Urinary bladder (tissue), 4 donors: ENCODE results near the gene PSME1. TPM values are rescaled to one million over a fixed set of nuclear protein-coding genes. Genes with fewer than 3 reads are reported as not detected.

Experiments used
- DNase-seq: peaks from one replicate; pipeline ENCODE4 v3.0.0-alpha.2; 2015; ENCODE audit errors: extremely low spot score
- H3K27ac ChIP-seq: one replicate; pipeline ENCODE4 v1.5.1; 2013; ENCODE audit warnings: low read depth, mild to moderate bottlenecking, moderate library complexity
- H3K36me3 ChIP-seq: one replicate; pipeline ENCODE4 v1.6.1; 2013; ENCODE audit warnings: mild to moderate bottlenecking, moderate library complexity; ENCODE audit not compliant: insufficient read depth
- H3K4me1 ChIP-seq: one replicate; pipeline ENCODE4 v1.6.1; 2013; ENCODE audit warnings: mild to moderate bottlenecking, moderate library complexity; ENCODE audit not compliant: insufficient read depth
- H3K4me3 ChIP-seq: one replicate; pipeline ENCODE4 v1.5.1; 2013; ENCODE audit warnings: low read depth, low read length
- WGBS: extraction: QIAGEN DNeasy Blood & Tissue Kit; methylation state at CpG from one replicate; pipeline ENCODE4 v1.1.7; 2013; 5-methylcytosine and 5-hydroxymethylcytosine counted together
- polyA plus RNA-seq: library from polyadenylated mRNA; stranded (reverse); fragments of 200-250 nt; gene quantifications from one replicate; pipeline ENCODE4 v1.2.3, GENCODE V29; 2013
- total RNA-seq: library from RNA; depleted of rRNA; stranded (reverse); fragments of >200 nt; gene quantifications from one replicate; pipeline ENCODE4 v1.2.3, GENCODE V29; 2014
- donor health status: healthy with polysubstance abuse.
- donor health status: healthy.

The PSME1 gene
- total and polyA plus RNA-seq, 2 donors = 78.0 to 214 TPM

DNA sequence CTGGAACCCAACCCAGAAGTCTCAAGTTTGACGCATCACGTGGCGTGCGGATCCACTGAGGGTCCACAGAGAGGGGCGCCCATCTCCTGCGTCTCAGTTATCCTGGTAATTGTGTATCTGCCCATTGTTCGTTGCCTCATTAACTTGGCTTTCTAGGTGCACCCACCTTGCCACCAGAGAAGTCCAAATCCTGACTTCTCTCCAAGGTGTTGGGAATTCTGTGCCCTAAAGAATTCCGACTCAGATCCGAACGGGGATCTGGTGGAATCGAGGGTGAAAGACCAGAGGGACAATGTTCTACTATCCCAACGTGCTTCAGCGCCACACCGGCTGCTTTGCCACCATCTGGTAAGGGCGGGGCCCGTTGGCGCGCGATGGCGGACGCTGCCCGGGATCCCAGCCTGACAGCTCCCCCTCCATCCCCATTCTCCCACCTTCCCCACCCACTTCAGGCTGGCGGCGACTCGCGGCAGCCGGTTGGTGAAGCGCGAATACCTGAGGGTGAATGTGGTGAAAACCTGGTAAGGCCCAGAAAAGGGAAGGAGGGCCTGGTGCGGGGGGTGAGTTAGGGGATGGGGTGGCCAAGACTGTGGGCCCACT lies 36.4 kb downstream of the PSME1 start:
- DNase-seq = no peak
- Histone ChIP-seq H3K4me1 (no peaks in the 10 kb centered on the region), H3K27ac (no peak overlapping the region), H3K36me3 (no peaks in the 10 kb centered on the region), H3K4me3 (peak overlapping the region; percentile 23)
- 26% methylated on average over 30 of the region's 30 CpGs for WGBS

DNA sequence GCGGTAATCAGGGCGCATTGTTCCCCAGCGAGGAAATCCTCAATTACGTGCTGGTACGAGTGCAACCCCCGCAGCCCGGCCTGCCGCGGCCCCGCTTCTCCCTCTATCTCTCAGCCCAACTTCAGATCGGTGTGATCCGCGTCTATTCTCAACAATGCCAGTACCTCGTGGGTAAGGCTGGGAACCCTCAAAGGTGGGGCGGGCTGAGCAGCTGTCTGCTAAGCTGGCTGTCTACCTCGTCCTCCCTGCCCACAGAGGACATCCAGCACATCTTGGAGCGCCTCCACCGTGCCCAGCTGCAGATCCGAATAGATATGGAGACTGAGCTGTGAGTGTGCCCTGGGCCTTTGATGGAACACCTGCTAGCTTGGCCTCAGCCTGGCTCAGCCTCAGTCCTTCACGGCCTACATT lies 36.9 kb downstream of the PSME1 start:
- H3K27ac ChIP-seq = no peak overlapping the region
- 67% methylated on average over 20 of the region's 20 CpGs for WGBS
- H3K4me1 ChIP-seq = no peaks in the 10 kb centered on the region
- DNase-seq = no peak
- H3K36me3 ChIP-seq = no peaks in the 10 kb centered on the region
- no peak overlapping the region for H3K4me3 ChIP-seq

DNA sequence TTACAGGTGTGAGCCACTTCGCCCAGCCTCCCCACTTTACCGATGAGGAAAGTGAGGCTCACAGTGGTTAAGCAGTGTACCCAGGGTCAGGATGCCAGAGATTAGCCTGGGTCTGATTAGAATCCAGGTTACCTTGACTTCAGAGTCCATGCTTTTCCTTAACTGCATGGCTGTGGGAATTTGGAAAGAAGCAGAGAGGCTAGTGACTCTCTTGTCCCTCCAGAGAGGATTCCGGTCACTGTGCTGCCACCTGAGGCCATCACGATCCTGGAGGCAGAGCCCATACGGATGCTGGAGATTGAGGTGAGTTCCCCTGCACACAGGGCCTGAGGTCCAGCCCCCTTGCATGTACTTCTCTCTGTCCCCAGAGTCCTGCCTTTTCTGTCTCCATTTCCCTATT lies 40.6 kb downstream of the PSME1 start:
- no peak overlapping the region for H3K4me3 ChIP-seq
- H3K4me1 ChIP-seq = no peaks in the 10 kb centered on the region
- WGBS = 96% methylated on average over 5 of the region's 5 CpGs
- no peak overlapping the region for H3K27ac ChIP-seq
- peaks cover 2% of the 10 kb centered on the region for H3K36me3 ChIP-seq
- no peak for DNase-seq

DNA sequence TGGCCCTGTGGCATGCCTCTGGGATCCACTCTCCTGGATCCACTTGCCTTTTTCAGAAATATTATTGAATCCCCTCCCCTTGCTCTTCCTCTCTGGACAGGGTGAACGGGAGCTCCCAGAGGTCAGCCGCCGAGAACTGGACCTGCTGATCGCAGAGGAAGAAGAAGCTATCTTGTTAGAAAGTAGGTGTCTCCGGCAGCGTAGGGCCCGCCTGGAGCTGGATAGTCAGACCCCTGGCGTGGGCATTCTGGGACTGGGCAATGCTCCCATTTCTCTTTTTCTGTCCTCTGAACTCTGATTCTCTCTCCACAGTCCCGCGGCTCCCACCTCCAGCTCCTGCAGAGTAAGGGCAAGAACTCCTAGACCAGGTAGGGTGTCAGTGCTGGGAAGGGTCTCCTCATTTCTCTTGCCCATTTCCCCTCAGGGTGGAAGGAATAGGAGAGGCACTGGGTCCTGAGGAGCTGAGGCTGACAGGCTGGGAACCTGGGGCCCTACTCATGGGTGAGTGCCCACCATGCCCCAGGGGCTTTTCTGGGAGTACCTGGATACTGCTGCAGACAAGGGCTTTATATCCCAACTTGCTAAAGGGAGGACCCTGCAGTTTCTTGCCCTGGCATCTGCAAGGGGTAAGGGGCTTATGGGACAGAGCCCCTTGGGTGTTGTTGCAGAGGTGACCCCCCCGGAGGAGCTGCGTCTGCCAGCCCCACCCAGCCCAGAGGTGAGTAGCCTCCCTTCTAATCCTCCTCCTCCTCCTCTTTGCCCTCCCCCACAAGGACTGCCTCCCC lies 41.2 kb downstream of the PSME1 start:
- no peak for DNase-seq
- Histone ChIP-seq H3K4me1 (no peaks in the 10 kb centered on the region), H3K36me3 (peaks cover 2% of the 10 kb centered on the region), H3K27ac (no peak overlapping the region), H3K4me3 (no peak overlapping the region)
- 88% methylated on average over 12 of the region's 12 CpGs for WGBS

DNA sequence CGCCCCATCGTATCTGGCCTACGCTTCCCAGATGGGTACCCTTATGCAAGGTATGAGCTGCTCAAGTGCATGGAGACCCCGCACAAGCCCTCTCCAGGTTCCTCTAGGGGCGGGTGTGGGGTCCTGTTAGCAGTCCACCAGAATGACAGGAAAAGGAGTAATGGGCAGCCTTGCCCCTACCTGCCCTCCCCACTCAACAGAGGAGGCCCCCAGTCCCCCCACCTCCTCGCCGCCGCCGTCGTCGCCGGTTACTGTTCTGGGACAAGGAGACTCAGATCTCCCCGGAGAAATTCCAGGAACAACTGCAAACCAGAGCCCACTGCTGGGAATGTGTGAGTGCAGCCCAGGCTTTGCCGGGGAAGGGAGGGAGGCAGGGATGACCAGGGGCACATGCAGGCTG lies 41.9 kb downstream of the PSME1 start:
- Histone ChIP-seq H3K36me3 (peaks cover 2% of the 10 kb centered on the region), H3K4me3 (no peak overlapping the region), H3K27ac (no peak overlapping the region), H3K4me1 (no peaks in the 10 kb centered on the region)
- DNase-seq = no peak
- 90% methylated on average over 14 of the region's 14 CpGs for WGBS

DNA sequence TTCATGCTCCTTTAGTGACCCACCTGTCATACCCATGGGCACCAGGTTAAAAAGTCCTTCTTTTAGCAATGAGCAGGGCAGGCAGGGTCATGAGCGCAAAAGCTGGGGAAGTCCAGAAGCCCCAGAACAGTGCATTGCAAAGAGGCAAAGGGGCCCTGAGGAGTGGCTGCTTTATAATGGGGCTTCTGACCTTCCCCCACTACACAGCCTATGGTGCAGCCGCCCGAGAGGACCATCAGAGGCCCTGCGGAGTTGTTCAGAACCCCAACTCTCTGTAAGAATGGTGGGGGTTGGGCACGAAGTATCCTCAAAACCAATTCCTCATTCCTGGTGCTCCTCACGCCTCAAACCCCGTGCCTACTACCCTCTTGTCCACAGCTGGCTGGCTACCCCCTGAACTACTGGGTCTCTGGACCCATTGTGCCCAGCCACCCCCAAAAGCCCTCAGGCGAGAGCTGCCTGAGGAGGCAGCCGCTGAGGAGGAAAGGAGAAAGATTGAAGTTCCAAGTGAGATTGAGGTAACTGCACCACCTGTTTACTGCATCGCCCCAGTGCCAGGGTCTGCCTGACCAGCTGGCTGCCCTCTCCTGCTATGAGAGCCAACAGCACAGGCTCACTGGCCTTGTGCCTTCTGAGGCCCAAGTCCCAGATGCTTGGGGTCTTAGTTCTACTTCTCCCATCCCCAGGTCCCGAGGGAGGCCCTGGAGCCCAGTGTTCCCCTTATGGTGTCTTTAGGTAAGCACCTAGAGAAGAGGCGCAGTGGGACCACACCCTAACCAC lies 42.6 kb downstream of the PSME1 start:
- H3K4me3 ChIP-seq = no peak overlapping the region
- peaks cover 2% of the 10 kb centered on the region for H3K36me3 ChIP-seq
- WGBS = 93% methylated on average over 12 of the region's 12 CpGs
- DNase-seq = no peak
- H3K27ac ChIP-seq = no peak overlapping the region
- H3K4me1 ChIP-seq = no peaks in the 10 kb centered on the region

DNA sequence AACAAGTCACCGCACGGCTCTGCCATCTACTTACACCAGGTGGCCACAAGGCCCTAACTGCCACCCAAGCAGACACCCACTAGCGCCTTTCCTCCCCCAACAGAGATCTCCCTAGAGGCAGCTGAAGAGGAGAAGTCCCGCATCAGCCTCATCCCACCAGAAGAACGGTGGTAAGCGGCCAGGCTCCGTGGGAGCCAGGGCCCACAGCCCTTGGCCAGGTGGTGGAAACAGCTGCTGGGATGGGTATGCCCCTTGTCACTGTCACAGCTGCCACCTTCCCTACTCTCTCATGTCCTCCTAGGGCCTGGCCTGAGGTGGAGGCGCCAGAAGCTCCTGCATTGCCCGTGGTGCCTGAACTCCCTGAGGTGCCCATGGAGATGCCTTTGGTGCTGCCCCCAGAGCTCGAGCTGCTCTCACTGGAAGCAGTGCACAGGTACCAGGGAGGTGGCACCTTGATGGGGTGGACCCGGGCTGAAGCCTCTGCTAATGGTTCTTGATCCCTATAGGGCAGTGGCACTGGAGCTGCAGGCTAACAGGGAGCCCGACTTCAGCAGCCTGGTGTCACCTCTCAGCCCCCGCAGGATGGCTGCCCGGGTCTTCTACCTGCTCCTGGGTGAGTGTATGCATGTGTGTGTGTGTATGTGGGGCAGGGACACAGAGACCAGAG lies 43.4 kb downstream of the PSME1 start:
- 90% methylated on average over 14 of the region's 14 CpGs for WGBS
- Histone ChIP-seq H3K4me3 (no peak overlapping the region), H3K36me3 (peaks cover 2% of the 10 kb centered on the region), H3K4me1 (no peaks in the 10 kb centered on the region), H3K27ac (peak overlapping the region; percentile 41)
- no peak for DNase-seq

DNA sequence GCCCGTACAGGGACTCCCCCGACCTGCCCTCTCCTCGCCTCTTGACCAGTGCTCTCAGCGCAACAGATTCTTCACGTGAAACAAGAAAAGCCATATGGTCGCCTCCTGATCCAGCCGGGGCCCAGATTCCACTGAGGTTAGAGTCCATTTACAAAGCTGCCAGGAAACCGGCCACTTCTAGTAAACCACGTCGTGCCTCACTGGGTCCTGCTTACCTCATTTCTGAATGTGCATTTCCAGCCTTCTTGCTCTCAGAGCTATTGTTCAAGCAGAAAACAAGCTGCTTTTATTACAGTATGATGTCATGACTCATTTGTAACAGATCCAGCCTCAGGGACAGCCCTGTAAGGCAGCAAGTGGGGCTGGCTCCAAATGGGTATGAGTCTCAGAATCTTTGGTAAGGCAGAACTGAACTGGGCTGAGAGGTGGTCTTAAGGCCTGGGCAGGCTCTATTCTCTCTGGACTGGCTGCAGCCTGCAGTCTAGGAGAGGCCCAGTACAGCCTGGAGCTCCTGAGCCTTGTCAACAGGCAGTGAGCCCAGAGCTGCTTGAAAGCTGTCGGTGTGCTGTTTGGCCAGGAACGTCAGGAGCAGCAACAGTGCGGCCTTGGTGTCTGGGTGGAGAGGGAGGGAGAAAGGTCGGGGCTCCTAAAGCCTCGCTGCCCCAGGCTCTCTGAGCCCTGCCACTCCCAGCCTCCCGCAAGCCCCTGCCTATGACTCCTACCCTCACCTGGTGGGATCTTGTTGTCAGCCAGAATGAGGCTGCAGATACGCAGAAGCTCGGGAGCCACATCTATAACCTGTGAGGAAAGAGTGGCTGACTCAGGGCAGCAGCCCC lies 44.2 kb downstream of the PSME1 start:
- 67% methylated on average over 18 of the region's 18 CpGs for WGBS
- Histone ChIP-seq H3K4me3 (no peak overlapping the region), H3K36me3 (peaks cover 2% of the 10 kb centered on the region), H3K27ac (peak overlapping the region; percentile 43), H3K4me1 (no peaks in the 10 kb centered on the region)
- no peak for DNase-seq

DNA sequence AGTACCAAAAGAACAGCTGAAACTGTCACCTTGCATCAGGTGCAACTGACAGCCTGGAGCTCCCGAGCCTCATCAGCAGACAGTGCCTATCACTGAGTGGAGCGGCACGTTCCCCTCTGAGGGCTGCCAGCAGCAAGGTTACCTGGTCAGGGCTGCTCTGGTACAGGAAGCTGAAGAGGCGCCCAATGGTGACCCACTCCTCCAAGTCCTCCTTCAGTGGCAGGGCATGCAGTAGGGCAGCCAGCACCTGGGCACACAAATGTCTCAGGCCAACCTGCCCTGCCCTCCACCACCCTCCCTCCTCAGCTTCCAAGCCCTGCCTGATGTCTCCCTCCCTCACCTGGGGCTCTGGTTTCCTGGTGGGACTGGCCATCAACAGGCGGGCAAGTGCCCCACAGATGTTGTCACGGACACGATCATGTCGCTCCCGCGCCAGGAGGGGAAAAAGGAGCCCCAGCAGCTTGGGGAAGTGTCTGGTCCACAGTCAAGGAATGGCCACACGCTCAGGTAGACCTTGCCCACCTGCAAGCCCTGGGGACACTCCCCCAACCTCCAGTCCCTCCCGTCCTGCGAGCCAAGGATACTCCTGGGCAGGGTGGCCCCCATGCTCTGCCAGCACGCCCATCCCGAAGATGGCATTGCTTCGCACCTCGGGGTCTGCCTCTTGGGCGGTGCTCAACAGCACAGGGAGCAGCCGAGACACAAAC lies 45.5 kb downstream of the PSME1 start:
- Histone ChIP-seq H3K4me3 (no peak overlapping the region), H3K27ac (no peak overlapping the region), H3K4me1 (no peaks in the 10 kb centered on the region), H3K36me3 (peaks cover 2% of the 10 kb centered on the region)
- no peak for DNase-seq
- WGBS = 85% methylated on average over 19 of the region's 19 CpGs

DNA sequence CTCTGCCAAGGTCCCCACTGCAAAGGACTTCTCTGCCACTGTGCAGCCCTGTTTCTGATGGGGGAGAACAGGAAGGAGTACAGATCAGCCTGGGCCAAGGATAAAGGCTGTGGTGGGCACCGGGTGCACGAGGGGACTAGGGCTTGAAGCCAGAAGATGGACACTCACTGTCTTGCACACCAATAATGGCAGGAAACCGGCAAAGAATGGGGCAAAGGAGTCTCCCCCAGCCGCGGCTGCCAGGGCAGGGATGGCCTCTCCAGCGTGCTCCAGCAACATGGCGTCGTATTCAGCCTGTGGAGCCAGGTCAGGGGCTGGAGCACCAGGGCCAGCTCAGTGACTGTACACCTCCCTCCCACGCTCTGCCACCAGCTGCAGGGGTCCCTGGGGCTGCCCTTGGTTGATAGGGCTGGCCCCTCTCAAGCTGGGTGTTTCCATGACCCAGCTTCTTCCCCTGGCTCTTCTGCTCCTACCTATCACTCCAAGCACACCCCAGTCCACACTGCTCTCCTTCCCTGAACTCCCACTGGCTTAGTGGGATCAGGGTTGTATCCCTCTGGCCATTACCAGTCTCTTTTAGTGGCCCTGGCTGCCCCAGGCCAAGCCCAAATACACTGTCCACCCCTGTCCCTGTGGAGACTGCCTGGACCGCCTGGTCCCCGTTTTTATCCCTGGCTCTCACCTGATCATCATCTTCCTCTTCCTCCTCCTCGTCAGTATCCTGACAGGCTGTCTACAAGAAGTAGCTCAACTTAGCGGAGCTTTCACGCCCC lies 46.3 kb downstream of the PSME1 start:
- no peaks in the 10 kb centered on the region for H3K4me1 ChIP-seq
- WGBS = 90% methylated on average over 14 of the region's 14 CpGs
- peaks cover 2% of the 10 kb centered on the region for H3K36me3 ChIP-seq
- no peak overlapping the region for H3K27ac ChIP-seq
- no peak for DNase-seq
- H3K4me3 ChIP-seq = no peak overlapping the region

DNA sequence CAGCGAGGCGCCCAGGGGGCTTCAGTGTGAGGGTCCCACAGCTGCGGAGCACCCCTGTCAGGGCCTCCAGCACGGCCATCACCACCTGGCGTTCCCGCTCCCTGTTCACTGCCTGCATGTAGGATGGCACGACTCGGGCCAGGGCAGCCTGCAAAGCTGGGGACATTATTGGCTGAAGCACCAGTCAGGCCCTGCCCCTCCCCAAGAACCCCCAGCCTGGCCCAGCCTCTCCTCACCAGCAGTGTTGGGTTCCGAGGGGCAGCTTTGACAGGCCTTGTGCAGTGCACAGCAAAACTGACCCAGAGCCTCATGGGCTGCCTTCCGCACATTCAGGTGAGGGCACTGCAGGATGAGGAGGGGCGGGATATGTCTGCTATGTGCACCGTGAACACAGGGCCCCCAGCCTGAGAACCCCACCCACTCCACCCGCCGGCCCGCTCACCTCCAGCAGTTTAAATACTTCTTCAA lies 47.1 kb downstream of the PSME1 start:
- H3K27ac ChIP-seq = no peak overlapping the region
- 89% methylated on average over 15 of the region's 15 CpGs for WGBS
- DNase-seq = no peak
- no peaks in the 10 kb centered on the region for H3K4me1 ChIP-seq
- peaks cover 2% of the 10 kb centered on the region for H3K36me3 ChIP-seq
- no peak overlapping the region for H3K4me3 ChIP-seq
